ENCODE measurements around the gene SLC29A3. TPM values are rescaled to one million over a fixed set of nuclear protein-coding genes. Genes with fewer than 3 reads are reported as not detected.

The SLC29A3 gene
- total and polyA plus RNA-seq, 2 donors (not counting 1 experiment from before 2014, with no cell fraction given), result 0.90 to 2.3 TPM

- no peaks in the 10 kb centered on the region for H3K79me2 ChIP-seq (ENCODE audit: control insufficient read depth, insufficient read depth, low read length)
Observed at GRCh38 chr10:71299071-71299785, 19.8 kb upstream of the SLC29A3 start.

GRCh38 chr10:71300555-71301370, 18.3 kb upstream of the SLC29A3 start:
- H3K79me2 ChIP-seq (ENCODE audit: control insufficient read depth, insufficient read depth, low read length), result no peaks in the 10 kb centered on the region
- TF ChIP-seq EZH2 (IDR thresholded peaks at IDR 0.05; ENCODE audit: low read length, missing control alignments) (no peak), CTCF (conservative IDR thresholded peaks at IDR 0.05 in 1 of 2, IDR thresholded peaks at IDR 0.05 in 1 of 2; ENCODE audit: low read depth in 1 of 2, low read length in 2 of 2) (no peak)
- H3K36me3 ChIP-seq (ENCODE audit: control insufficient read depth, insufficient read depth, low read length), result no peaks in the 10 kb centered on the region
- no peaks in the 10 kb centered on the region for H3K27me3 ChIP-seq (ENCODE audit: control insufficient read depth, insufficient read depth, low read length)
- DNase-seq (ENCODE audit: low read depth in 2 of 2), result no peak
- no peak overlapping the region for H3K4me2 ChIP-seq (ENCODE audit: extremely low read depth, insufficient read depth, low read length)
- H3K9me3 ChIP-seq (ENCODE audit: control insufficient read depth, insufficient read depth, low read depth, low read length), result no peaks in the 10 kb centered on the region
- H3K4me1 ChIP-seq (ENCODE audit: control insufficient read depth, extremely low read depth, insufficient read depth, low read length), result no peaks in the 10 kb centered on the region
- H4K20me1 ChIP-seq (ENCODE audit: control insufficient read depth, extremely low read depth, insufficient read depth, low read length), result no peaks in the 10 kb centered on the region
- H2AFZ ChIP-seq (ENCODE audit: low read length), result no peak overlapping the region
- no peak overlapping the region for H3K9ac ChIP-seq (ENCODE audit: insufficient read depth, low read length)
- no peak overlapping the region for H3K27ac ChIP-seq (ENCODE audit: insufficient read depth, low read length)
- H3K4me3 ChIP-seq (replicated peaks in 1 of 4; ENCODE audit: control extremely low read depth in 1 of 4, insufficient read depth in 1 of 4, low read depth in 3 of 4, low read length in 4 of 4), result no peak overlapping the region

More at GRCh38 chr10:71299071-71299785, 19.8 kb upstream of the SLC29A3 start:
- Histone ChIP-seq H3K4me2 (ENCODE audit: extremely low read depth, insufficient read depth, low read length) (no peak overlapping the region), H2AFZ (ENCODE audit: low read length) (no peak overlapping the region), H4K20me1 (ENCODE audit: control insufficient read depth, extremely low read depth, insufficient read depth, low read length) (no peaks in the 10 kb centered on the region), H3K9me3 (ENCODE audit: control insufficient read depth, insufficient read depth, low read depth, low read length) (no peaks in the 10 kb centered on the region), H3K4me1 (ENCODE audit: control insufficient read depth, extremely low read depth, insufficient read depth, low read length) (no peaks in the 10 kb centered on the region), H3K4me3 (replicated peaks in 1 of 4; ENCODE audit: control extremely low read depth in 1 of 4, insufficient read depth in 1 of 4, low read depth in 3 of 4, low read length in 4 of 4) (no peak overlapping the region), H3K27ac (ENCODE audit: insufficient read depth, low read length) (no peak overlapping the region), H3K27me3 (ENCODE audit: control insufficient read depth, insufficient read depth, low read length) (no peaks in the 10 kb centered on the region), H3K9ac (ENCODE audit: insufficient read depth, low read length) (no peak overlapping the region), H3K36me3 (ENCODE audit: control insufficient read depth, insufficient read depth, low read length) (no peaks in the 10 kb centered on the region)
- TF ChIP-seq CTCF (conservative IDR thresholded peaks at IDR 0.05 in 1 of 2, IDR thresholded peaks at IDR 0.05 in 1 of 2; ENCODE audit: low read depth in 1 of 2, low read length in 2 of 2), result no peak
- TF ChIP-seq EZH2 (IDR thresholded peaks at IDR 0.05; ENCODE audit: low read length, missing control alignments), result no peak
- DNase-seq (ENCODE audit: low read depth in 2 of 2), result no peak

- no peaks in the 10 kb centered on the region for H3K79me2 ChIP-seq (ENCODE audit: control insufficient read depth, insufficient read depth, low read length)
- H3K27me3 ChIP-seq (ENCODE audit: control insufficient read depth, insufficient read depth, low read length), result no peaks in the 10 kb centered on the region
- TF ChIP-seq EZH2 (IDR thresholded peaks at IDR 0.05; ENCODE audit: low read length, missing control alignments) (no peak), CTCF (conservative IDR thresholded peaks at IDR 0.05 in 1 of 2, IDR thresholded peaks at IDR 0.05 in 1 of 2; ENCODE audit: low read depth in 1 of 2, low read length in 2 of 2) (no peak)
- no peaks in the 10 kb centered on the region for H3K4me1 ChIP-seq (ENCODE audit: control insufficient read depth, extremely low read depth, insufficient read depth, low read length)
- no peak overlapping the region for H3K9ac ChIP-seq (ENCODE audit: insufficient read depth, low read length)
- H3K4me3 ChIP-seq (replicated peaks in 1 of 4; ENCODE audit: control extremely low read depth in 1 of 4, insufficient read depth in 1 of 4, low read depth in 3 of 4, low read length in 4 of 4), result no peak overlapping the region
- H3K9me3 ChIP-seq (ENCODE audit: control insufficient read depth, insufficient read depth, low read depth, low read length), result no peaks in the 10 kb centered on the region
- no peak overlapping the region for H3K4me2 ChIP-seq (ENCODE audit: extremely low read depth, insufficient read depth, low read length)
- no peaks in the 10 kb centered on the region for H4K20me1 ChIP-seq (ENCODE audit: control insufficient read depth, extremely low read depth, insufficient read depth, low read length)
- no peaks in the 10 kb centered on the region for H3K36me3 ChIP-seq (ENCODE audit: control insufficient read depth, insufficient read depth, low read length)
- DNase-seq (ENCODE audit: low read depth in 2 of 2), result no peak
- no peak overlapping the region for H3K27ac ChIP-seq (ENCODE audit: insufficient read depth, low read length)
- no peak overlapping the region for H2AFZ ChIP-seq (ENCODE audit: low read length)
Observed at GRCh38 chr10:71301371-71301916, 17.6 kb upstream of the SLC29A3 start.
